ENCODE measurements around the gene PPM1B.

DNA sequence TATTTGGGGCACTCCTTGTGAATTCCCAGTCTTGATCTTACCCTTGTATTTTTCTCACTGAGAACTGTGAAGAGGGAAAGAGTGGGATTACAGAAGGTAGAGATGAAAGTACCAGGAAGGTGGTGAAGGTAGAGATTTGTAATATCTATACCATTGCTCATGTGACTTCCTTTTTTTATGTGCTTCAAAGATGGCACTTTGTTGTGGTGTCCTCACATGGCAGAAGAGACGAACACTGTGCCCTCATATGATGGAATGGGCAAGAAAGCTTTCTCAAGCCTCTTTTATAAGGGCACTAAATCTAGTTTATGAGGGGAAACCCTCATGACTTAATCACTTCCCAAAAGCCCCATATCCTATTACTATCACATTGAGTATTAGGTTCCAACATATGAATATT, 28.9 kb upstream of the PPM1B start:
- TF ChIP-seq, protein P1, sequence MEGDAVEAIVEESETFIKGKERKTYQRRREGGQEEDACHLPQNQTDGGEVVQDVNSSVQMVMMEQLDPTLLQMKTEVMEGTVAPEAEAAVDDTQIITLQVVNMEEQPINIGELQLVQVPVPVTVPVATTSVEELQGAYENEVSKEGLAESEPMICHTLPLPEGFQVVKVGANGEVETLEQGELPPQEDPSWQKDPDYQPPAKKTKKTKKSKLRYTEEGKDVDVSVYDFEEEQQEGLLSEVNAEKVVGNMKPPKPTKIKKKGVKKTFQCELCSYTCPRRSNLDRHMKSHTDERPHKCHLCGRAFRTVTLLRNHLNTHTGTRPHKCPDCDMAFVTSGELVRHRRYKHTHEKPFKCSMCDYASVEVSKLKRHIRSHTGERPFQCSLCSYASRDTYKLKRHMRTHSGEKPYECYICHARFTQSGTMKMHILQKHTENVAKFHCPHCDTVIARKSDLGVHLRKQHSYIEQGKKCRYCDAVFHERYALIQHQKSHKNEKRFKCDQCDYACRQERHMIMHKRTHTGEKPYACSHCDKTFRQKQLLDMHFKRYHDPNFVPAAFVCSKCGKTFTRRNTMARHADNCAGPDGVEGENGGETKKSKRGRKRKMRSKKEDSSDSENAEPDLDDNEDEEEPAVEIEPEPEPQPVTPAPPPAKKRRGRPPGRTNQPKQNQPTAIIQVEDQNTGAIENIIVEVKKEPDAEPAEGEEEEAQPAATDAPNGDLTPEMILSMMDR (tag by site-specific recombination; IDR thresholded peaks at IDR 0.05), result no peak
- TF ChIP-seq GLIS1 (tag by site-specific recombination; IDR thresholded peaks at IDR 0.05), result no peak
- TF ChIP-seq ZNF623 (tag by site-specific recombination; IDR thresholded peaks at IDR 0.05), result no peak
- TF ChIP-seq, protein P2, sequence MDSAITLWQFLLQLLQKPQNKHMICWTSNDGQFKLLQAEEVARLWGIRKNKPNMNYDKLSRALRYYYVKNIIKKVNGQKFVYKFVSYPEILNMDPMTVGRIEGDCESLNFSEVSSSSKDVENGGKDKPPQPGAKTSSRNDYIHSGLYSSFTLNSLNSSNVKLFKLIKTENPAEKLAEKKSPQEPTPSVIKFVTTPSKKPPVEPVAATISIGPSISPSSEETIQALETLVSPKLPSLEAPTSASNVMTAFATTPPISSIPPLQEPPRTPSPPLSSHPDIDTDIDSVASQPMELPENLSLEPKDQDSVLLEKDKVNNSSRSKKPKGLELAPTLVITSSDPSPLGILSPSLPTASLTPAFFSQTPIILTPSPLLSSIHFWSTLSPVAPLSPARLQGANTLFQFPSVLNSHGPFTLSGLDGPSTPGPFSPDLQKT (IDR thresholded peaks at IDR 0.05; ENCODE audit: borderline replicate concordance, low read depth, low read length), result no peak
- no peak for TF ChIP-seq ZNF138 (tag by site-specific recombination; IDR thresholded peaks at IDR 0.05; ENCODE audit: borderline replicate concordance)
- TF ChIP-seq, protein P3, sequence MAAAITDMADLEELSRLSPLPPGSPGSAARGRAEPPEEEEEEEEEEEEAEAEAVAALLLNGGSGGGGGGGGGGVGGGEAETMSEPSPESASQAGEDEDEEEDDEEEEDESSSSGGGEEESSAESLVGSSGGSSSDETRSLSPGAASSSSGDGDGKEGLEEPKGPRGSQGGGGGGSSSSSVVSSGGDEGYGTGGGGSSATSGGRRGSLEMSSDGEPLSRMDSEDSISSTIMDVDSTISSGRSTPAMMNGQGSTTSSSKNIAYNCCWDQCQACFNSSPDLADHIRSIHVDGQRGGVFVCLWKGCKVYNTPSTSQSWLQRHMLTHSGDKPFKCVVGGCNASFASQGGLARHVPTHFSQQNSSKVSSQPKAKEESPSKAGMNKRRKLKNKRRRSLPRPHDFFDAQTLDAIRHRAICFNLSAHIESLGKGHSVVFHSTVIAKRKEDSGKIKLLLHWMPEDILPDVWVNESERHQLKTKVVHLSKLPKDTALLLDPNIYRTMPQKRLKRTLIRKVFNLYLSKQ (tag by site-specific recombination; IDR thresholded peaks at IDR 0.05; ENCODE audit: borderline replicate concordance), result no peak
- TF ChIP-seq ZNF274 (IDR thresholded peaks at IDR 0.05; ENCODE audit: low read length), result no peak
- TF ChIP-seq ZNF274 (tag by site-specific recombination; IDR thresholded peaks at IDR 0.05; ENCODE audit: borderline replicate concordance), result no peak
